GM21528 (cell line): ENCODE measurements around the gene NR1D2.
"Not testable (repeated sequence)": the region's sequence is repeated elsewhere in the genome, so short reads cannot be mapped to it uniquely, and the experiment has no call there.

Experiments
- ATAC-seq: cut with Tn5 transposase; IDR thresholded peaks from one replicate; pipeline ENCODE4 v1.9.1; 2021; ENCODE audit warnings: mild to moderate bottlenecking, moderate library complexity; ENCODE audit not compliant: unreplicated experiment, low FRiP score

NR1D2 gene

DNA sequence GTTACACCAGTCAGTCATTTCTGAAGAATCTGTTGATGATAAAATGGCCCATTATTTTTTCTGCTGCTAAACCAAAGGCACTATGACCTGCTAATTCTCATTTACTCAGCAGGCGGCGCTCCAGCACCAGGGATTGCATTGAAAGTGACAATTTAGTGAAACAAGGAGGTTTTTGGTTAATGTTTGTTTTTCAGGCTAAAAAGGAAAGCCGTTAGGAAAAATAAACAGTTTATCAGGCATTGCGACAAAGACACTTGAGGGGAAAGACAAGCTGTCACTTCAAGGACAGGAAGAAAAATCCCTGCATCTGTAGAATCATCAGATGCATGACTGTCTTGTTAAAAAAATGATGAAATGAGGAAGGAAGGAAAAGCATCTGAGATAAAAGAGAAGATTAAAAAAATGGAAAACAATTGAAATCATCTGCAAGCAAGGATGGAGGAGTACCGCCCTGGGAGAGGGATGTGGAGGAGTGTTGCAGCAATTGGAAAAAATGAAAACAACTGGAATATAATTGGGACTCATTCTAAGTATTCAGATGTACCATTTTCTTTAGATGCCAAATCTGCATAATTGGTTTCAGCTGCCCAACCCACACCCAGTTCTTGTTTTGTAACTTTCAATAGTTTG lies 54.0 kb downstream of the NR1D2 start:
- no peak for ATAC-seq

GRCh38 chr3:24002129-24002528 lies 57.0 kb downstream of the NR1D2 start:
- ATAC-seq, result no peak

- no peak for ATAC-seq
Observed at GRCh38 chr3:24003466-24003865, 58.4 kb downstream of the NR1D2 start.

- ATAC-seq, result peak; percentile 89
Observed at GRCh38 chr3:24004171-24004938, 59.3 kb downstream of the NR1D2 start.

DNA sequence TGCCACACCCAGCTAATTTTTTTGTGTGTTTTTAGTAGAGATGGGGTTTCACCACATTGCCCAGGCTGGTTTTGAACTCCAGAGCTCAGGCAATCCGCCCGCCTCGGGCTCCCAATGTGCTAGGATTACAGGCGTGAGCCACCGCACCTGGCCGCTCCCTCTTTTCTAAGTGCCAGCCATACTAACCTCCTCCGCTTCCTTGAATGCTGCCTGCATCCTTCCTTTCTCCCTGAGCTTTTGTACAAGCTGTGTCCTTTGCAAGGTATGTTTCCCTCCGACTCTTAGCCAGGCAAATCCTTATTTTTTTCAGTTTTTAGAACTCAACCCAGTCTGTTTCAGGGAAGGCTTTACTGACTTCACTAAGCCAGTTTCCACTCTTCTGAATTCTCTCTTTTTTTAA lies 60.6 kb downstream of the NR1D2 start:
- no peak for ATAC-seq

DNA sequence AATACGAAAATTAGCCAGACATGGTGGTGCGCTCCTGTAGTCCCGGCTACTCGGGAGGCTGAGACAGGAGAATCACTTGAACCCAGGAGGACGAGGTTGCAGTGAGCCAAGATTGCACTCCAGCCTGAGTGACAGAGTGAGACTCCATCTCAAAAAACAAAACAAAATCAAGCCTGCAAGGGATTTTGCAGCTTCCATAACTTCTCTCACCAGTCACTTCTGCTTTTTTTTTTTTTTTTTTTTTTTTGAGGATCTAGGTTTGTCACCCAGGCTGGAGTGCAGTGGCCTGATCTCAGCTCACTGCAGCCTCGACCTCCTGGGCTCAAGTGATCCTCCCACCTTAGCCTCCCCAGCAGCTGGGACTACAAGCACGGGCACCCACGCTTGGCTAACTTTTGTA lies 65.7 kb downstream of the NR1D2 start:
- not testable (repeated sequence) for ATAC-seq

GRCh38 chr3:24012589-24013269 lies 67.6 kb downstream of the NR1D2 start:
- ATAC-seq, result no peak

DNA sequence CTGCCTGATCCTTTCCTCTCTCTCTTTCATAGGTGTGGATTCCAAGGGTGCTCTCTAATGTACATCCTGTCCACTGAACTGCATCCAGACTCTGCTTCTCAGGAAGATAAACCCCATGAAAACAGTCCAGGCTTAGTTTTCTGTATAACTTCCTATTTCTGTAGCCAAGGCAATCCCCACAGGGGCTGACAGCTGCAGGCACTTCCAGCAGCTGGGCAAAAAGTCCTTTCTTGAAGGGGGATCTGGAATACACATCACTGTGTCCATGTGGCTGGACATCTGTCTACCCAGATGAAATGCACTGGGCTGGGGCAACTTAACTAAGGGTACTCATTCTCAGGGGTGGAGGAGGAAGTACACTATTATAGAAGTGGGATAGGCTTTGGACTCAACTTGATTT lies 72.2 kb downstream of the NR1D2 start:
- no peak for ATAC-seq

- ATAC-seq, result no peak
Observed at GRCh38 chr3:24018784-24019570, 73.9 kb downstream of the NR1D2 start.

- ATAC-seq, result no peak
Observed at GRCh38 chr3:24019585-24019984, 74.5 kb downstream of the NR1D2 start.

DNA sequence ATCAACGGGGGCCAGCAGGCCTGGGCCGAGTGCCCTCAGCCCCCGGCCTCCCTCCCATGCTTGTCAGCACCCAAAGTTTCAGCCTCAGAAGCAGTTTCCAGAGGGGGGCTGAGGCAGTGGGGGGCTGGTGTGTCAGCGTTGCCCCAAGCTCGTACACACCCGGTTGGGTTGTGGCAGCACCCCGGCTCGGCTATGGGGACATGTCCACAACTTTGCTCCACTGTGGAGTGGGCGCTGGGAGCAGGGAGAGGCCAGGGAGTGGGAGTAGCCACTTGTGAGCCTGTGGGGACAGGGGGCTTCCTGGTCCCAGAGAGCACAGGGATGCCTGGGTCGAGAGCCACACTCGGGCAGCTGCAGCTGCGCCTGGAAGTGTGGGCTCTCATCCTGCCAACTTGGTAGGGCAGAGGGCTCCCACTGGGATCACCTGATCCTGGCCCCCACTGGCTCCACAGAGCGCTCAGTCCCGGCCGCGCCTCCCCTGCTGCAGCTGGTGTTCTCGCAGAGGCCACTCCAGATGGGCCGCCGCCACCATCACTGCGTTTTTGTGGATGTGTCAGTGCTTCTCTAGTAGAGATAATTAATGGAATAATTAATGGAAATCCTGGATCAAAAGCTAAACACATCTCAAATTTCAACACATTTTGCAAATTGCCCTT lies 75.1 kb downstream of the NR1D2 start:
- no peak for ATAC-seq

DNA sequence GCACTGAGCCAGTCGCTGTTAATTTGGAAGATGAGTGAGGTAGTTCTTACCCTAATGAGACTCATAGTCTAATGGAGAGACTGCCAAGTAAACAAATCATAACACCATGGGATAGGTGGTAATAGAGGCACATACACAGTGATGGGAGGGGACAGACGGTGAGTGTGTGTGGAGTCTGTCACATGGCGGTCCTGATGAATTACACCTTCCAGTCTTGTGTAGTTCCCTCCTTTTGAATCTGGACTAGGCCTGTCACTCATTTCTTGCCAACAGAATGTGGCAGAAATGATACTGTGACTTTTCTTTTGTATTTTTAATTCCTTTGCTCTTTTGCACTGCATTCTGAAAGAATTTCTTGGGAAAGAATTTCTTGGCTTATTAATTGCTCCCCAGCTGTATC lies 78.1 kb downstream of the NR1D2 start:
- ATAC-seq, result no peak

GRCh38 chr3:24025805-24026204 lies 80.7 kb downstream of the NR1D2 start:
- ATAC-seq, result no peak

DNA sequence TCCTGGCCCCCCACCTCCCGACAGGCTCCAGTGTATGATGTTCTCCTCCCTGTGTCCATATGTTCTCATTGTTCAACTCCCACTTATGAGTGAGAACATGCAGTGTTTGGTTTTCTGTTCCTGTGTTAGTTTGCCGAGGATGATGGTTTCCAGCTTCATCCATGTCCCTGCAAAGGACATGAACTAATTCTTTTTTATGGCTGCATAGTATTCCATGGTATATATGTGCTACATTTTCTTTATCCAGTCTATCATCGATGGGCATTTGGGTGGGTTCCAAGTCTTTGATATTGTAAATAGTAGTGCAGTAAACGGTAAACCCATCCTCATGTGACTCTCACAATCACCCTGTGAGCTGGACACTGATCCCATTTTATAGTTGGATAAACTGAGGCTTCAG lies 81.6 kb downstream of the NR1D2 start:
- not testable (repeated sequence) for ATAC-seq

DNA sequence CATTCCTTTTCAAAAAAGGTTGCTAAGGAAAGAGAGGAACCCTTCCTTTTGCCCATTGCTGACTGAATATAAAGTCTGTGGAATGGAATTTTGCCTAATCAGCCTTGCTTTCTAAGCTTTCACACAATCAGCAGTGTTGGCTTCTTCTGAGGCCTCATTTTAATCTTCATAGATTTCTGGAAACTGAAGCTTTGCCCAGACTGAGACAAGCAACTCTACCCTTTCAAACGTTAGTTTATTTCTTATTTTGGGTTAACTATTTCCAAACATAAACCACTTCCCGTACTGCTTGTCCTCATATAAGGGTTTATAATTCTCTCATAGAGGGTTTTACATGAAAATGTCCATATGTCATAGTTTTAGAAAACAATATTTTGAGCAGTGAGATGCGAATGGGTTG lies 82.9 kb downstream of the NR1D2 start:
- ATAC-seq, result no peak
